ENCODE measurements around the gene MEIS1.

DNA sequence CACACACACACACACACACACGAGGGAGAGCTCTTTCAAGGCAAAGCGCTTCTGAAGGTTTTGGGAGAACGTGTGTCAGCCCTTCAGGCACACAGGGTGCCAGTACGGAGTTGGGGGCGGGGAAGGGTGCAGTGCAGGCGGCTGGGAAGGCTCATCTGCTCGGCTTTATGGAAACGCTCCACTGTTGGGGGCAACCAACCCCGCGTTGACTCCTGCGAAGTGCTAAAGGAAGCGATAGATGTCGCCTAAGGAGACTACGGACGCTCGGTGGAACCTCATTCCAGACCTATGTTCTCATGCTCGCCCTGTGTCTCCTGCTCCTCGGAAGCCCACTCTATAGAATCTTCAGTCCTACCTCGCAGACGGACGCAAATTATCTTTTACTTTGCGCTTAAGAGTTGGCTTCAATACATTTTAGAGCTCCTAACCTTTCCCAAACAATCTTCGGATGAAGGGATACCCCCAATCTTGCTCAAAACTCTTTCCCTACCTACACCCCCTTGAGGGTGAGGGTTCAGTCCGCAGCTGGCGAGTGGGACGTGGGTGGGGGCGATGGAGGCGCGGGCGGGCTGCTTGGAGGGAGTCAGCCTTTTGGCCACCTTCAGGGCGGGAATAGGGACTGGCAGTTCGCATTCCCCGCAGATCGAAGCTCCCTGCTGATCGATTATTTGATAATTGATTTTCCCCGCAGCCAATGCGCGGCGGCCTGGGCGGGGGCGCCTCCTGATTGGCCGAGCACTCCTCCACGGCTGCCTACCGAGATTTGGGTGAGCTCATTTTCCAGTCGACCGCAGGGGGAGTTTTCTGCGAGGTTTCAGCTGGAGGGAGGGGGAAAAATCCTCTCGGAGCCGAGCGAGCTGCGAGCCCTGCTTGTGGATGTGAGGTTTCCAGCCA, 1.9 kb upstream of the MEIS1 start:
- TF ChIP-seq EZH2 (IDR thresholded peaks at IDR 0.05; ENCODE audit: borderline replicate concordance, insufficient read depth, low read depth, low read length, poor library complexity, severe bottlenecking) (no peak), CTCF (IDR thresholded peaks at IDR 0.05) (no peak)

Measured in B cell (primary cell).